Pancreas (tissue), 10 donors: ENCODE results near the gene SMURF1. TPM values are rescaled to one million over a fixed set of nuclear protein-coding genes. Genes with fewer than 3 reads are reported as not detected.

ENCODE experiments used
- ATAC-seq, 4 donors: fragments of 200-7000 bp; cut with Tn5 transposase; one replicate each; pipeline versions ENCODE4 v1.8.0 to v1.9.1; 2020; ENCODE audit warnings: mild to moderate bottlenecking in 4 of 4, moderate library complexity in 4 of 4
- DNase-seq, 6 donors: peaks; one replicate each; pipeline ENCODE4 v3.0.0-alpha.2; 2020
- FAIRE-seq: peaks from 2 replicates; lab custom pipeline; 2012; peaks lifted over from hg19 to GRCh38; lab: Jason Lieb, UNC
- H3K27ac ChIP-seq, 4 donors: fragments of 200-600 bp; sonication (generic); 1 replicate in 3 of 4; 2 replicates in 1 of 4; pipeline versions ENCODE4 v1.5.0 to v1.8.0; 2020
- H3K27me3 ChIP-seq, 4 donors: fragments of 200-600 bp; one replicate each; pipeline ENCODE4 v1.8.0; 2021
- H3K36me3 ChIP-seq, 3 donors: fragments of 200-600 bp; sonication (generic) in 1 of 3; one replicate each; pipeline versions ENCODE4 v1.5.0 to v1.8.0; 2020 to 2021
- H3K4me1 ChIP-seq, 3 donors: fragments of 200-600 bp; one replicate each; pipeline ENCODE4 v1.8.0; 2021
- H3K4me3 ChIP-seq, 4 donors: fragments of 200-600 bp; sonication (generic) in 2 of 4; one replicate each; pipeline versions ENCODE4 v1.5.0 to v1.8.0; 2020 to 2021
- H3K9me3 ChIP-seq, 4 donors: fragments of 200-600 bp; one replicate each; pipeline ENCODE4 v1.8.0; 2021
- WGBS, 2 donors: extraction: QIAGEN DNeasy Blood & Tissue Kit; methylation state at CpG; one replicate each; pipeline ENCODE4 v1.1.7; 2013; 5-methylcytosine and 5-hydroxymethylcytosine counted together
- intact Hi-C, 3 donors: fragments of 100-400 bp; cut with DNase I; formaldehyde crosslinking; loops; one replicate each; pipeline versions ENCODE4 v1.11.1 to v1.14.2; 2022
- polyA plus RNA-seq, 2 donors: library from polyadenylated mRNA; stranded (reverse); fragments of 200-250 nt; gene quantifications; one replicate each; pipeline ENCODE4 v1.2.3, GENCODE V29; 2013
- total RNA-seq, 6 donors: library from RNA; stranded (reverse); fragmentation: NEBNext Ultra II Directional in 4 of 6; extraction: Animal tissue kit (Norgen Biotek cat#: 25700) in 4 of 6; gene quantifications; one replicate each; pipeline versions ENCODE4 v1.2.1 to v1.2.4, GENCODE V29; 2021 to 2023
- TF ChIP-seq, protein P1 (sequence below), 4 donors: fragments of 200-600 bp; sonication (generic) in 3 of 4; IDR thresholded peaks; one replicate each; pipeline versions ENCODE4 v1.5.0 to v1.8.0; 2021; ENCODE audit warnings: antibody characterized with exemption in 4 of 4
- donor health status: healthy with polysubstance abuse.
- donor health status: DM: no; HTN: no; CAD: no; lungs with moderate emphysema.
- donor health status: DM: no; HTN: no; CAD: no.
- donor health status: control.
- donor health status: control.
- donor health status: Bipolar disorder and iron deficiency.
- donor health status: DM: yes; HTN: yes; CAD: no.
- donor health status: DM: no; HTN: no; CAD: no.
- donor health status: DM: no; HTN: no; CAD: no.
- donor health status: DM: yes; HTN: yes; CAD: no.

SMURF1 gene
- total and polyA plus RNA-seq, 8 donors: 7.6 to 22.7 (median 14.1) TPM

GRCh38 chr7:99126921-99127553, 16.9 kb downstream of the SMURF1 start:
- Histone ChIP-seq H3K4me1 (peaks cover 25 to 57% (median 52%) of the 10 kb centered on the region in 3 donors), H3K27me3 (no peaks in the 10 kb centered on the region), H3K27ac (peak overlapping the region in 2 of 4 donors; percentile 61 to 68), H3K9me3 (no peaks in the 10 kb centered on the region), H3K4me3 (no peak overlapping the region), H3K36me3 (no peaks in the 10 kb centered on the region)
- ATAC-seq (peak in 3 of 4 donors; percentile 7 to 10 (median 9)), FAIRE-seq (no peak), DNase-seq (no peak)
- WGBS, 2 donors: 54 to 58% methylated on average over 14 of the region's 14 CpGs
- intact Hi-C loops: no loop called here
- TF ChIP-seq, protein P1, sequence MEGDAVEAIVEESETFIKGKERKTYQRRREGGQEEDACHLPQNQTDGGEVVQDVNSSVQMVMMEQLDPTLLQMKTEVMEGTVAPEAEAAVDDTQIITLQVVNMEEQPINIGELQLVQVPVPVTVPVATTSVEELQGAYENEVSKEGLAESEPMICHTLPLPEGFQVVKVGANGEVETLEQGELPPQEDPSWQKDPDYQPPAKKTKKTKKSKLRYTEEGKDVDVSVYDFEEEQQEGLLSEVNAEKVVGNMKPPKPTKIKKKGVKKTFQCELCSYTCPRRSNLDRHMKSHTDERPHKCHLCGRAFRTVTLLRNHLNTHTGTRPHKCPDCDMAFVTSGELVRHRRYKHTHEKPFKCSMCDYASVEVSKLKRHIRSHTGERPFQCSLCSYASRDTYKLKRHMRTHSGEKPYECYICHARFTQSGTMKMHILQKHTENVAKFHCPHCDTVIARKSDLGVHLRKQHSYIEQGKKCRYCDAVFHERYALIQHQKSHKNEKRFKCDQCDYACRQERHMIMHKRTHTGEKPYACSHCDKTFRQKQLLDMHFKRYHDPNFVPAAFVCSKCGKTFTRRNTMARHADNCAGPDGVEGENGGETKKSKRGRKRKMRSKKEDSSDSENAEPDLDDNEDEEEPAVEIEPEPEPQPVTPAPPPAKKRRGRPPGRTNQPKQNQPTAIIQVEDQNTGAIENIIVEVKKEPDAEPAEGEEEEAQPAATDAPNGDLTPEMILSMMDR (IDR thresholded peaks at IDR 0.05): no peak

DNA sequence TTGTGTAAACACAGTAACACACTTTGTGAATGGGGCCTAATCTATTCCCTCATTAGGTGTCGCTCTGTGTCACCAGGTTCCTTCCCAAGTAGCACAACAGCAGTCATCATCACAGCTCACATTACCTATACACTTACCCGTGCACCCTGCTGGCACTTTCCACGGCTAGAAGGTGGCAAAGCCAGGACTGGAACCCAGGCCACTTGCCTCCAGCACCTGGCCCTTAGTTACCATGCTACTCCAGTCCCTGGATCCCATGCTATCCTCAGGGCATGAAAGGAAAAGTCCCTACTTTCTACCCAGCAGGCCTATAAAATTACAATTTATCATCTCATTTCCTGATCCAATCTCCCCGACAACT, 18.4 kb downstream of the SMURF1 start:
- DNase-seq (no peak), ATAC-seq (peak in 2 of 4 donors; percentile 3 to 6), FAIRE-seq (no peak)
- Histone ChIP-seq H3K36me3 (no peaks in the 10 kb centered on the region), H3K27ac (peak overlapping the region in 1 of 4 donors; percentile 2), H3K4me3 (no peak overlapping the region), H3K4me1 (peaks cover 25 to 57% (median 52%) of the 10 kb centered on the region in 3 donors), H3K9me3 (no peaks in the 10 kb centered on the region), H3K27me3 (no peaks in the 10 kb centered on the region)
- TF ChIP-seq, protein P1 (IDR thresholded peaks at IDR 0.05): no peak
- WGBS, 2 donors: 64 to 65% methylated on average over 4 of the region's 4 CpGs
- intact Hi-C loops: no loop called here

- FAIRE-seq (no peak), ATAC-seq (no peak), DNase-seq (no peak)
- Histone ChIP-seq H3K27ac (no peak overlapping the region), H3K4me3 (no peak overlapping the region), H3K36me3 (no peaks in the 10 kb centered on the region), H3K27me3 (no peaks in the 10 kb centered on the region), H3K4me1 (peaks cover 25 to 52% (median 51%) of the 10 kb centered on the region in 3 donors), H3K9me3 (no peaks in the 10 kb centered on the region)
- TF ChIP-seq, protein P1 (IDR thresholded peaks at IDR 0.05): no peak
- 73 to 76% methylated on average over 3 of the region's 3 CpGs for WGBS, 2 donors
- intact Hi-C loops: no loop called here
Observed at GRCh38 chr7:99124751-99125504, 19.0 kb downstream of the SMURF1 start.

DNA sequence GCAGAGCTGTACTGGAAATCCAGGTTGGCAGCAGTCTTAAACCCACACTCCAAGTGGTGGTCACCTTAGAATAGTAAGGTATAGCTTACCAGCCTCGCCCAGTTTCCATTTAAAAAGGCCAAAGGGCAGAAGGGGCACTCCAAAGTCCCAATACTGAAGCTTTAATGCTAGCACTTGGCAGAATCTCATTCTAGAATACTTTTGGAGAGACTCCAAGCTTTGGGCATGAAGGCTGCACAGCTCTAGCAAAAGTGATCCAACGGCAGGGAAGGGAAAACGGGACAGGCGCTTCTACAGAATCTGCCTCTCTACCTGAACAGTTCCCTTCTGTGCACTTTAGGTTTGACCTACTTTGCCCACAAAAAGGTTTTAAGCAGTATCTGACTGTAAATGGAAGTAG, 19.7 kb downstream of the SMURF1 start:
- FAIRE-seq: no peak
- no peak for DNase-seq
- Histone ChIP-seq H3K27me3 (no peaks in the 10 kb centered on the region), H3K4me3 (no peak overlapping the region), H3K36me3 (no peaks in the 10 kb centered on the region), H3K9me3 (no peaks in the 10 kb centered on the region), H3K27ac (peak overlapping the region in 2 of 4 donors; percentile 25 to 42), H3K4me1 (peaks cover 25 to 52% (median 47%) of the 10 kb centered on the region in 3 donors)
- intact Hi-C loops: no loop called here
- peak in 3 of 4 donors; percentile 5 to 22 (median 15) for ATAC-seq
- 31 to 32% methylated on average over 4 of the region's 4 CpGs for WGBS, 2 donors
- TF ChIP-seq, protein P1 (IDR thresholded peaks at IDR 0.05): no peak
